DND-41 (cell line): ENCODE results near the gene TCEA2.

Source experiments
- CTCF ChIP-seq: IDR thresholded peaks from 2 replicates; pipeline ENCODE4 v1.5.1; 2012; ENCODE audit warnings: borderline replicate concordance, low read length, moderate library complexity, mild to moderate bottlenecking; ENCODE audit not compliant: poor library complexity, severe bottlenecking; ENCODE audit errors: extremely low read depth
- EZH2 ChIP-seq: IDR thresholded peaks from 3 replicates; pipeline ENCODE4 v1.6.1; 2012; ENCODE audit warnings: borderline replicate concordance, low read depth, mild to moderate bottlenecking, moderate library complexity, low read length, inconsistent platforms; ENCODE audit not compliant: severe bottlenecking

- TF ChIP-seq CTCF (no peak), EZH2 (no peak)
Measured at GRCh38 chr20:64062276-64062595, 762 bp upstream of the TCEA2 start.
